DMS 273 (cell line): ENCODE data around the gene DLGAP1.
A peak's percentile ranks its signal among the peaks of the same experiment; 100 is the strongest.

Experiments used
- DNase-seq: peaks from one replicate; lab custom pipeline; 2025; ENCODE audit not compliant: unreplicated experiment; lab: John Stamatoyannopoulos, UW

DLGAP1 gene

GRCh38 chr18:3578621-3579020 is 876.5 kb downstream of the DLGAP1 start:
- DNase-seq: no peak

GRCh38 chr18:3577281-3577855 is 877.7 kb downstream of the DLGAP1 start:
- DNase-seq: no peak

GRCh38 chr18:3572761-3573160 is 882.3 kb downstream of the DLGAP1 start:
- DNase-seq: no peak

- DNase-seq: no peak
These were observed 888.3 kb downstream of the DLGAP1 start for GRCh38 chr18:3566851-3567250.

GRCh38 chr18:3560755-3561154 is 894.4 kb downstream of the DLGAP1 start:
- DNase-seq: no peak

GRCh38 chr18:3554811-3555427 is 900.2 kb downstream of the DLGAP1 start:
- no peak for DNase-seq

GRCh38 chr18:3554091-3554601 is 901.0 kb downstream of the DLGAP1 start:
- DNase-seq: no peak

GRCh38 chr18:3552305-3552704 is 902.8 kb downstream of the DLGAP1 start:
- DNase-seq: no peak

GRCh38 chr18:3547891-3548615 is 907.1 kb downstream of the DLGAP1 start:
- no peak for DNase-seq

- DNase-seq: no peak
These were observed 909.0 kb downstream of the DLGAP1 start for GRCh38 chr18:3546106-3546505.

GRCh38 chr18:3544537-3544936 is 910.6 kb downstream of the DLGAP1 start:
- no peak for DNase-seq

- no peak for DNase-seq
These were observed 913.3 kb downstream of the DLGAP1 start for GRCh38 chr18:3541549-3542386.

GRCh38 chr18:3540805-3541548 is 914.1 kb downstream of the DLGAP1 start:
- DNase-seq: no peak

GRCh38 chr18:3538954-3539617 is 916.0 kb downstream of the DLGAP1 start:
- DNase-seq: no peak

GRCh38 chr18:3538456-3538855 is 916.7 kb downstream of the DLGAP1 start:
- no peak for DNase-seq

GRCh38 chr18:3530807-3531206 is 924.3 kb downstream of the DLGAP1 start:
- DNase-seq: no peak

- DNase-seq: peak; percentile 96
These were observed 925.5 kb downstream of the DLGAP1 start for GRCh38 chr18:3529601-3530000.

- peak; percentile 34 for DNase-seq
These were observed 926.0 kb downstream of the DLGAP1 start for GRCh38 chr18:3529077-3529476.

- peak; percentile 13 for DNase-seq
These were observed 926.9 kb downstream of the DLGAP1 start for GRCh38 chr18:3528231-3528630.
